ENCODE data around the gene THOC1.

THOC1 gene

GRCh38 chr18:227374-227773 lies 40.5 kb downstream of the THOC1 start:
- H3K27me3 ChIP-seq (ENCODE audit: insufficient read depth, poor library complexity, severe bottlenecking), result no peaks in the 10 kb centered on the region
- TF ChIP-seq CTCF (IDR thresholded peaks at IDR 0.05; ENCODE audit: poor library complexity, severe bottlenecking), result no peak
- no peaks in the 10 kb centered on the region for H3K4me1 ChIP-seq (ENCODE audit: insufficient read depth, poor library complexity, severe bottlenecking)
- peaks cover 46% of the 10 kb centered on the region for H3K36me3 ChIP-seq (ENCODE audit: low read depth)
- H3K27ac ChIP-seq (ENCODE audit: poor library complexity, severe bottlenecking), result no peak overlapping the region
- no peaks in the 10 kb centered on the region for H3K9me3 ChIP-seq (ENCODE audit: severe bottlenecking)
- DNase-seq (ENCODE audit: low spot score) (no peak), ATAC-seq (ENCODE audit: low read depth) (no peak)
- no peak overlapping the region for H3K4me3 ChIP-seq (ENCODE audit: severe bottlenecking)

DNA sequence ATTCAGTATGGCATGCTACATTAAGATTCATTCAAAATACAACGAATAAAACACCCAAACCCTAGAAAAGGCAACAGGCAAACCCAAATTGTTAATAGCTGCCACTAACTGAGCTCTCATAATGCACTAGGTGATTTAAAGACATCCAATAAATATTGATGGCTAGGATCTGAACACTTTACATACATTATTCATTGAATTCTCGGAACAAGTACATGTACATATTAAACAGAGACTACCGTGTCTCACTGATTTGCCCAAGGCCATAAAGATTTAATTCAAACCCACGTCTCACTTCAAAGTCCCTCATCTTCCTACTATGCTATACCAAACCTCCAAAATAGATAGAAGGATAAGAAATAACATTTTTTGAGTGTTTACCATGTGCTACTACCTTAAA lies 42.1 kb downstream of the THOC1 start:
- TF ChIP-seq CTCF (IDR thresholded peaks at IDR 0.05; ENCODE audit: poor library complexity, severe bottlenecking), result no peak
- H3K4me3 ChIP-seq (ENCODE audit: severe bottlenecking), result no peak overlapping the region

DNA sequence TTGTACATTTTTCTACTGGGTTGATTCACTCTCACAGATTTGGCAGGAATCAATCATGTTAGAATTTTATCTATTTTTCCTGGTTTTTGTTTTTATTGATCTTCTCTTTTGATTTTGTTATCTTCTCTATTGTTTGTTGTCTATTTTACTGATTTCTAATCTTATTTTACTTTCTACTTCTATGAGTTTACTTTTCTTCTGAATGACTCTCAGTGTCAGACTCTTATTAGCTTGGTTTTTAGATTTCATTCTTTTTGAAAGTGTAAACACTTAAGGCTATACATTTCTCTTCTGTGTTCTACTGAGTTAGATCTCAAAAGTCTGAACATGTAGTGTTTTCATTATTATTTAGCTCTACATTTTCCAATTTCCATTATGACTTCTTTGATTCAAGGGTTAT lies 47.1 kb downstream of the THOC1 start:
- H3K4me3 ChIP-seq (ENCODE audit: severe bottlenecking), result no peak overlapping the region
- no peaks in the 10 kb centered on the region for H3K9me3 ChIP-seq (ENCODE audit: severe bottlenecking)
- no peak for ATAC-seq (ENCODE audit: low read depth)
- peaks cover 86% of the 10 kb centered on the region for H3K36me3 ChIP-seq (ENCODE audit: low read depth)
- H3K27ac ChIP-seq (ENCODE audit: poor library complexity, severe bottlenecking), result no peak overlapping the region
- DNase-seq (ENCODE audit: low spot score), result no peak
- no peaks in the 10 kb centered on the region for H3K4me1 ChIP-seq (ENCODE audit: insufficient read depth, poor library complexity, severe bottlenecking)
- no peak for TF ChIP-seq CTCF (IDR thresholded peaks at IDR 0.05; ENCODE audit: poor library complexity, severe bottlenecking)
- H3K27me3 ChIP-seq (ENCODE audit: insufficient read depth, poor library complexity, severe bottlenecking), result no peaks in the 10 kb centered on the region

More for the DNA sequence above, 42.1 kb downstream of the THOC1 start:
- Histone ChIP-seq H3K9me3 (ENCODE audit: severe bottlenecking) (no peaks in the 10 kb centered on the region), H3K4me1 (ENCODE audit: insufficient read depth, poor library complexity, severe bottlenecking) (no peaks in the 10 kb centered on the region), H3K36me3 (ENCODE audit: low read depth) (peaks cover 60% of the 10 kb centered on the region), H3K27ac (ENCODE audit: poor library complexity, severe bottlenecking) (no peak overlapping the region), H3K27me3 (ENCODE audit: insufficient read depth, poor library complexity, severe bottlenecking) (no peaks in the 10 kb centered on the region)
- DNase-seq (ENCODE audit: low spot score) (no peak), ATAC-seq (ENCODE audit: low read depth) (no peak)

DNA sequence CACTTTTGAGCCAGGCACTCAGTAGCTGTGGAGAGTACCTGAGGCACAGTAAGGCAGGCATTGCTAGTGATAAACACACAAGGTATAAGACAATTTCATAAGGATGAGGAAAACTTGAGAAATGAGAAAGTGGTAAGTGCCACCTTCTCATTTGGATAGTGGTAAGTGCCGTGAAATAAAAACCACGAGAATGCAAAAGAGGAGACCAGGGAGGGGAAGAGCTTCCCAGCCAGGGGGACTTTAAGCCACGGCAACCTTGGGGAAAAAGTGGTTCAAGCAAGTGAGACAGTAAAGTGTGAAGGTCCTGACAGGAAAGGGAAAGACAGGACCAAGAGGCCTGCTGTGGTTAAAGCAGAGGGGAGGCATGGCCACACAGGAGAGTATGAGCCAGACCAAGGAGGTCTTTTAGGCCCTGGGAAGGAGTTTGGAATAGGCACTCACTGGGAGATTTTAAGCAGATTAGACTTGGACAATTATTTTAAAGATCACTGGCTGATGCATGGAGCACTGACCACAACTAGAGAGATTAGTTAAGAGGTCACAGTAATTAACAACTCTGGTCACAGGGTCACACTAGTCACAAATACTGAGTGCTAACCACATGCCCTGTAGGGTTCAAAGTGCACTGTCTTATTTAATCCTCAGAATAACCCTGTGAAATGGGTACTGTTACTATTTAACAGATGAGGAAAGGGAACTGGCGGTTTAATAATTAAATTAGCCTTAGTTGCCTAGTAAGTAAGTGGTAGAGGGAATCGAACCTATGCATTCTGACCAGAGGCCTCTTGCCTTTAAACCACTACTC lies 50.1 kb downstream of the THOC1 start:
- Histone ChIP-seq H3K4me3 (ENCODE audit: severe bottlenecking) (no peak overlapping the region), H3K36me3 (ENCODE audit: low read depth) (peaks cover 86% of the 10 kb centered on the region), H3K9me3 (ENCODE audit: severe bottlenecking) (no peaks in the 10 kb centered on the region), H3K27ac (ENCODE audit: poor library complexity, severe bottlenecking) (no peak overlapping the region), H3K27me3 (ENCODE audit: insufficient read depth, poor library complexity, severe bottlenecking) (no peaks in the 10 kb centered on the region), H3K4me1 (ENCODE audit: insufficient read depth, poor library complexity, severe bottlenecking) (no peaks in the 10 kb centered on the region)
- ATAC-seq (ENCODE audit: low read depth) (0 out of 3 replicates have a peak, but pooled peaks have one; percentile 17), DNase-seq (ENCODE audit: low spot score) (no peak)
- TF ChIP-seq CTCF (IDR thresholded peaks at IDR 0.05; ENCODE audit: poor library complexity, severe bottlenecking), result no peak

DNA sequence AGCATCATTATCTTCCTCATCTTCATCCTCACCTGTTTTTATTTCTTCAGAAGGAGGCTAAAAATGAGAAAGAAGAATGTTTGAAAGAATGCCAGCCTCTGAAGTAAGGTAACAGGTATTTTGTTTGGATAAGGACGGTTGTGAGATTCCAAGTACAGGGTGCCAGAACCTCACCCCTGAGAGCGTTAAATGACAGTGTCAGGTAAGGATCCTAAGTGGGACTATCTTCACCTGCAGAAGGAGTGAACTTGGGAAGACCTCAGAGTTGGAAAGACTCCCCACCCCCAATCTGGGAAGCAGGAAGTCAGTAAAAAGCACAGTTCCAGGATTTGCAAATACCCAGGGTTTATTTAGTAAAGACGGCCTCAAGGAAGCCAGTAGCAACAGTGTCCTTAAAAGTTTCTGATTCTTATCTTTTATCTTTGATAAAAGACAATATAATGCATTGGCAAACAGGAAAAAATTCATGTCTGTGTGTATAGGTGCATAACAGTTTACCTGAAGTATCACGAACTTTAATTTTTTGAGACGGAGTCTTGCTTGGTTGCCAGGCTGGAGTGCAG lies 52.3 kb downstream of the THOC1 start:
- no peaks in the 10 kb centered on the region for H3K4me1 ChIP-seq (ENCODE audit: insufficient read depth, poor library complexity, severe bottlenecking)
- ATAC-seq (ENCODE audit: low read depth) (no peak), DNase-seq (ENCODE audit: low spot score) (no peak)
- H3K36me3 ChIP-seq (ENCODE audit: low read depth), result peaks cover 90% of the 10 kb centered on the region
- no peak overlapping the region for H3K4me3 ChIP-seq (ENCODE audit: severe bottlenecking)
- H3K27ac ChIP-seq (ENCODE audit: poor library complexity, severe bottlenecking), result no peak overlapping the region
- no peaks in the 10 kb centered on the region for H3K27me3 ChIP-seq (ENCODE audit: insufficient read depth, poor library complexity, severe bottlenecking)
- H3K9me3 ChIP-seq (ENCODE audit: severe bottlenecking), result no peaks in the 10 kb centered on the region
- no peak for TF ChIP-seq CTCF (IDR thresholded peaks at IDR 0.05; ENCODE audit: poor library complexity, severe bottlenecking)

All from RWPE2 (cell line).